ENCODE data around the gene MYO9B.

The MYO9B gene

DNA sequence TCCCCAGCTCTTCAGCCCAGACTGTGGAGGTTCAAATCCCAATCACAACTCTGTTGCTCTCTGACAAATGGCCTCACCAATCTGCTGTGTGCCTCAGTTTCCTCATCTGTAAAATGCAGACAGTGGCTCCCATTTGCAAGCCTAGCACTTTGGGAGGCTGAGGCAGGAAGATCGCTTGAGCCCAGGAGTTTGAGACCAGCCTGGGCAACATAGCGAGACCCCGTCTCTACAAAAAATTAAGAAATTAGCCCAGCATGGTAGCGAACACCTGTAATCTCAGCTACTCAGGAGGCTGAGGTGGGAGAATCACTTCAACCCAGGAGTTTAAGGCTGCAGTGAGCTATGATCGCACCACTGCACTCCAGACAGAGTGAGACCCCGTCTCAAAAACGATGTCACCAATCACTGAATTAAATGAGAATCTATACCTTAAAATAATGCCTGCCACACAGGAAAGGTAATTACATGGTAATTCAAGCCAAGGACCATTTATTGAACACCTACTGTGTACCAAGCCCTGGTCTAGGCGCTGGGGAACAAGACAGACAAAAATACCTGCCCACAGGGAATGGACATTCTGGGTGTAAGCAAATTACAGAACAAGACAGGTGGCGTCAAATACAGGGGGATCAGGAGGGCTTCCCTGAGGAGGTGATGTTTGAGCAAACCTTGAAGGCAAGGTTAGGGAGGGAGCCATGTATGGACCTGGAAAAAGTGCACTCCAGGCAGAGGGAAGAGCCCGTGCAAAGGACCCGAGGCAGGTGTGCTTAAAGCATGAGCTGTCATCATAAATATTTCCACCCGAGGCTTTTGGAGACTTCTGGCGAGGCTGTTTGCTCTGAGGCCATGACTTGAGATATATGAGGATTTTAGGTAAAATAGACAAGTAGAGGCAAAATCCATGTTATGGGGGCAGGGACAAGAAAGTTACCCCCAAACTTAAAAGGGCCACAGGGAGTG is 162.4 kb downstream of the MYO9B start:
- Histone ChIP-seq H3F3A (ENCODE audit: insufficient read depth) (peaks cover 10% of the 10 kb centered on the region; the same call in 1 of the 2 replicates), H4K20me1 (ENCODE audit: low read depth, low read length) (no peaks in the 10 kb centered on the region), H3K4me3 (ENCODE audit: insufficient read depth, low read length, poor library complexity, severe bottlenecking) (no peak overlapping the region), H3K79me2 (ENCODE audit: insufficient read depth, low read length) (no peaks in the 10 kb centered on the region), H3K9me3 (ENCODE audit: insufficient read depth, low read length) (no peaks in the 10 kb centered on the region), H3K9me2 (replicated peaks; ENCODE audit: insufficient read depth, low read length) (no peaks in the 10 kb centered on the region), H3K4me2 (ENCODE audit: low read depth, low read length, poor library complexity, severe bottlenecking) (no peak overlapping the region), H3K27ac (ENCODE audit: low read depth, low read length) (no peak overlapping the region), H3K27me3 (ENCODE audit: low read length) (no peaks in the 10 kb centered on the region), H3K36me3 (ENCODE audit: low read length) (no peaks in the 10 kb centered on the region), H3K9ac (ENCODE audit: low read length) (no peak overlapping the region), H2AFZ (ENCODE audit: low read depth, low read length, severe bottlenecking) (no peak overlapping the region)
- no peak for TF ChIP-seq EZH2phosphoT487 (conservative IDR thresholded peaks at IDR 0.05; ENCODE audit: low read length)
- TF ChIP-seq, protein P1, sequence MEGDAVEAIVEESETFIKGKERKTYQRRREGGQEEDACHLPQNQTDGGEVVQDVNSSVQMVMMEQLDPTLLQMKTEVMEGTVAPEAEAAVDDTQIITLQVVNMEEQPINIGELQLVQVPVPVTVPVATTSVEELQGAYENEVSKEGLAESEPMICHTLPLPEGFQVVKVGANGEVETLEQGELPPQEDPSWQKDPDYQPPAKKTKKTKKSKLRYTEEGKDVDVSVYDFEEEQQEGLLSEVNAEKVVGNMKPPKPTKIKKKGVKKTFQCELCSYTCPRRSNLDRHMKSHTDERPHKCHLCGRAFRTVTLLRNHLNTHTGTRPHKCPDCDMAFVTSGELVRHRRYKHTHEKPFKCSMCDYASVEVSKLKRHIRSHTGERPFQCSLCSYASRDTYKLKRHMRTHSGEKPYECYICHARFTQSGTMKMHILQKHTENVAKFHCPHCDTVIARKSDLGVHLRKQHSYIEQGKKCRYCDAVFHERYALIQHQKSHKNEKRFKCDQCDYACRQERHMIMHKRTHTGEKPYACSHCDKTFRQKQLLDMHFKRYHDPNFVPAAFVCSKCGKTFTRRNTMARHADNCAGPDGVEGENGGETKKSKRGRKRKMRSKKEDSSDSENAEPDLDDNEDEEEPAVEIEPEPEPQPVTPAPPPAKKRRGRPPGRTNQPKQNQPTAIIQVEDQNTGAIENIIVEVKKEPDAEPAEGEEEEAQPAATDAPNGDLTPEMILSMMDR (IDR thresholded peaks at IDR 0.05; ENCODE audit: insufficient read depth, low read length, poor library complexity, severe bottlenecking): no peak

DNA sequence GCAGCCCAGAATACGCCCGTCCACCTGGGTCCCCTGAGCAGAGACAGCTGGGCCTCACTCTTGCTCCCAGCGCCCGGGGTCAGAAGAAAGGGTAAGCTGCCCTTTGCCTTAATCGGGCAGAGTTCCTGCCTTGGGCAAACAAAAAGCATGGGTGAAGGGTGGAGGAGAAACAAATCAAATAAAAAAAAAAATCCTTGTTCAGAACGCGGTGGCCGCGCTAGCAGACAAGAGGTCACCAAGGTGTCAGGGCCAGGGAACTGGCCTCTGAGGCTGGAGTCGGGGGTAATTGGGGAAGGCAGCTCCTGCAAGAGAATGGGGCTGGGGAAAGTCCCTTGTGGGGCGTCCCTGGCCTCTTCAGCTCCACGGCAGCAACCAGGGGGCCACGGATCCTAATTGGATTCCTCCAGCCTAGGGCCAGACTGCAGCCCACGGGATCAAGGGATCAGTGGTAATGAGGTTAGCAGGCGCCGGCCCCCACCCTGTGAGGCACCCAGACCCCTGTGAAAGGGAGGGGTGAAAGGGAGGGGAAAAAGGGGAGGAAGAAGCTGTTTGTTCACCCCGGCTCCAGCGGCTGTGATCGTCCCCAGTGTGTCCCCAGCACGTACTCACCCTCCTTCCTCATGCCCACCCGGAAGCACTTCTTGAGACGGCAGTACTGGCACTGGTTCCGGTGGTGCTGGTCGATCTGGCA is 164.6 kb downstream of the MYO9B start:
- no peak for TF ChIP-seq EZH2phosphoT487 (conservative IDR thresholded peaks at IDR 0.05; ENCODE audit: low read length)
- TF ChIP-seq, protein P1 (IDR thresholded peaks at IDR 0.05; ENCODE audit: insufficient read depth, low read length, poor library complexity, severe bottlenecking): no peak
- Histone ChIP-seq H3F3A (ENCODE audit: insufficient read depth) (peaks cover 10% of the 10 kb centered on the region; the same call in 1 of the 2 replicates), H3K9ac (ENCODE audit: low read length) (no peak overlapping the region), H3K79me2 (ENCODE audit: insufficient read depth, low read length) (peaks cover 3% of the 10 kb centered on the region; the same call in 1 of the 2 replicates), H3K9me3 (ENCODE audit: insufficient read depth, low read length) (no peaks in the 10 kb centered on the region), H3K9me2 (replicated peaks; ENCODE audit: insufficient read depth, low read length) (no peaks in the 10 kb centered on the region), H3K27me3 (ENCODE audit: low read length) (no peaks in the 10 kb centered on the region), H3K4me3 (ENCODE audit: insufficient read depth, low read length, poor library complexity, severe bottlenecking) (no peak overlapping the region), H2AFZ (ENCODE audit: low read depth, low read length, severe bottlenecking) (no peak overlapping the region), H3K4me2 (ENCODE audit: low read depth, low read length, poor library complexity, severe bottlenecking) (no peak overlapping the region), H4K20me1 (ENCODE audit: low read depth, low read length) (no peaks in the 10 kb centered on the region), H3K36me3 (ENCODE audit: low read length) (no peaks in the 10 kb centered on the region), H3K27ac (ENCODE audit: low read depth, low read length) (no peak overlapping the region)

DNA sequence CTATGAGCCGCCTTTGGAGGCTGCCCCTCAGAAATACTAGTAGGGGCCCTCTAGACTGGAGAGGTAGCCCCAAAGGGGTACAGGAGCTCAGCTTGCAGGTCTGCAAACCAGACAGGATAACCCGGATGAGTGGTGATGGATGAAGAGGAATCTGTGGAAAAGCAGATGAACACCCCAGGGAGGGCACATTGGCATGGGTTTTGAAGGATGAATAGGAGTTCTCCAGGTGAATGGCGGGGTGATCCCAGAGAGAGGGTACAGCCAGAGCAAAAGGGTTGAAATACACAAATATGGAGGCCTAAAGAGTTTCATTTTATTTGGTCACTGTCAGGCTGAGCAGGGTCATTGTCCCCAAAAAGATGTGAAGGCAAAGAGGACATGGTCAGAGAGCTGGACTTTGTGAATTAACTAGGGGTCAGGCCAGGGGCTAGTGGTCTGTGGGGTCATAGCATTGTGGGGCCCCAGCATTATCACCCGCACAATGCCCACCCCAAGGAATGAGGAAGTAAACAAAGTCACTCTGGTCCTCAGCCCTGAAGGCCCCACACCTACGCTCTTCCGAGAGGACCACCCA is 165.3 kb downstream of the MYO9B start:
- no peak overlapping the region for H3K9ac ChIP-seq (ENCODE audit: low read length)
- H3K79me2 ChIP-seq (ENCODE audit: insufficient read depth, low read length): peaks cover 3% of the 10 kb centered on the region; the same call in 1 of the 2 replicates

More for the DNA sequence above, 165.3 kb downstream of the MYO9B start:
- H4K20me1 ChIP-seq (ENCODE audit: low read depth, low read length): no peaks in the 10 kb centered on the region
- no peak overlapping the region for H2AFZ ChIP-seq (ENCODE audit: low read depth, low read length, severe bottlenecking)
- no peaks in the 10 kb centered on the region for H3K9me3 ChIP-seq (ENCODE audit: insufficient read depth, low read length)
- H3F3A ChIP-seq (ENCODE audit: insufficient read depth): peaks cover 10% of the 10 kb centered on the region; the same call in 1 of the 2 replicates
- H3K27me3 ChIP-seq (ENCODE audit: low read length): no peaks in the 10 kb centered on the region
- no peak overlapping the region for H3K4me3 ChIP-seq (ENCODE audit: insufficient read depth, low read length, poor library complexity, severe bottlenecking)
- no peaks in the 10 kb centered on the region for H3K36me3 ChIP-seq (ENCODE audit: low read length)
- no peaks in the 10 kb centered on the region for H3K9me2 ChIP-seq (replicated peaks; ENCODE audit: insufficient read depth, low read length)
- no peak overlapping the region for H3K4me2 ChIP-seq (ENCODE audit: low read depth, low read length, poor library complexity, severe bottlenecking)
- no peak overlapping the region for H3K27ac ChIP-seq (ENCODE audit: low read depth, low read length)
- TF ChIP-seq EZH2phosphoT487 (conservative IDR thresholded peaks at IDR 0.05; ENCODE audit: low read length): no peak
- TF ChIP-seq, protein P1 (IDR thresholded peaks at IDR 0.05; ENCODE audit: insufficient read depth, low read length, poor library complexity, severe bottlenecking): no peak
